NCI-H524 (cell line): ENCODE data around the gene HDC.

ENCODE experiments used
- DNase-seq, 2 experiments: peaks; one replicate each; lab custom pipeline; 2025; lab: John Stamatoyannopoulos, UW

Gene HDC

GRCh38 chr15:50252556-50252955, 13.0 kb downstream of the HDC start:
- no peak for DNase-seq

DNA sequence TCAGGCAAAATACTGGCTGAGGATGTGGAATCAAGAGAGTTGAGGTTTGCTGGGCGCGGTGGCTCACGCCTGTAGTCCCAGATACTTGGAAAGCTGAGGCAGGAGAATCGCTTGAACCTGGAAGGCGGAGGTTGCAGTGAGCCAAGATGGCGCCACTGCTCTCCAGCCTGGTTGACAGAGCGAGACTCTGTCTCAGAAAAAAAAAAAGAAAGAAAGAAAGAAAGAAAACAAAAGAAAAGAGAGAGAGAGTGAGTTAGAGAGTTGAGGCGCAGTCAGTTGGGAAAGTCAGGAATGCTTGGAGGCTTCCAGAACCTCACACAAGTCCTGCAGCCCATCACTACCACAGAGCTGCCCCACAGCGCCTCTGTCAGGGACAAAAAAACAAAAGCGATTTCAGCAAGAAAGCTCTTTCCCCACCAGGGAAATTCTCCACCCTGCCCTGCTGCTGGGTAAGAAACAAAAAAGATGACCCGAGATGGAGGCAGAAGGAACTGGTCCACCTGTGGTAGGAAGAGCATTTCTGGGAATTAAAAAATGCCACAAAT, 13.8 kb downstream of the HDC start:
- no peak for DNase-seq

DNA sequence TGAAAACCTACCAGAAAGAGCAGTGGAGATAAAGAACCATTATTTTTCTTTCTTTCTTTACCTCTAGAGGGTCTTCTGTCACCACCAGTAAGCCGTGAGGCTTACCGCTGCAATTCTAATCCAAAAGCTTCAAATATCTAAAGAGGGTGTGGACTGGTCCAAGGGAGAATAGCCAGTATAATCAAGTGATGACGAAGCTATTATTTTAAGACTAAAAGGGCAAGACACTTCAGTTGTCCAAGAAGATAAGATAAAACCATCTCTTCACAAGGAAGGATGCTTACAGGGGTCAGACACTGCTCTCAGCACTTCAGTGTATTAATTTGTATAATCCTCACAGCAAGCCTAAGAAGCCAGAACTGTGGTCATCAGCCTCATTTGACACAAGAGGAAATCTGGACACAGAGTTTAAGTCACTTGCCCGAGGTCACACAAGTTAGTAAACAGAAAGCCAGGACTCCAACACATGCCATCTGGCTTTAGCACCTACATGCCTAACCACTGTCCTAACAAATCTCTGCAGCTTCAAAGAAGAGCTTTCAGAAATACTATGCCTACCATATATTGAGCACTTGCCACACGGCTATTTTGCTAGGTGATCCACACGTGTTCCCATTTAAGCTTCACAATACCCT, 14.6 kb downstream of the HDC start:
- DNase-seq, result no peak

- no peak for DNase-seq
These were observed 15.8 kb downstream of the HDC start for GRCh38 chr15:50249704-50250103.

DNA sequence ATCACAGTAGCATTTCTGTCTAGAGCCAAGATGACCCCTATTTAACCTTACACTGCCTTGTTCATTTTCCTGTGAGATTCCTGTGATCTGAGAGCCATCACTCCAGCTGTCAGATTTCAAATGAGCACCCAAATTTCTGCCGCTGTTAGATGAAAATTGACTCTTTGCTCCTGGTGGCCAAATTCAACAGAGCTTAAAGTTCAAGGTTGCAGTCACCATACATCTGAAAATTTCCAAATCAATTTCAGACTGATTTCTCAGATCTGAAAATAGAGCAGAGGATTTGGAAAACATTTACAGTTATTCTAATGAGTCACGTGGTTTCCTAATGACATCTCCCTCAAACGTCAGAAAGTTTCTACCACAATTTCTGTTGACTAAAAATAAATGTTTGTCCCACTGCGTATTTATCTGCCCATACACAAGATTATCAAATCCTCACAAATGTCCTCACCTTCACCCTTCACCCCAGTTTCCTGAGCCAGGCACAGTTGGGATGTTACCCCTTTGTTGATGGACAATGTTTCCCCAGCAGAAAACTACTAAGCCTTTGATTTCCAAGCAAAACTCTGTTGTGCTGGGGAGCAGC, 16.4 kb downstream of the HDC start:
- no peak for DNase-seq

- DNase-seq, result no peak
These were observed 17.5 kb downstream of the HDC start for GRCh38 chr15:50247819-50248655.

- DNase-seq, result no peak
These were observed 18.9 kb downstream of the HDC start for GRCh38 chr15:50246631-50247030.

DNA sequence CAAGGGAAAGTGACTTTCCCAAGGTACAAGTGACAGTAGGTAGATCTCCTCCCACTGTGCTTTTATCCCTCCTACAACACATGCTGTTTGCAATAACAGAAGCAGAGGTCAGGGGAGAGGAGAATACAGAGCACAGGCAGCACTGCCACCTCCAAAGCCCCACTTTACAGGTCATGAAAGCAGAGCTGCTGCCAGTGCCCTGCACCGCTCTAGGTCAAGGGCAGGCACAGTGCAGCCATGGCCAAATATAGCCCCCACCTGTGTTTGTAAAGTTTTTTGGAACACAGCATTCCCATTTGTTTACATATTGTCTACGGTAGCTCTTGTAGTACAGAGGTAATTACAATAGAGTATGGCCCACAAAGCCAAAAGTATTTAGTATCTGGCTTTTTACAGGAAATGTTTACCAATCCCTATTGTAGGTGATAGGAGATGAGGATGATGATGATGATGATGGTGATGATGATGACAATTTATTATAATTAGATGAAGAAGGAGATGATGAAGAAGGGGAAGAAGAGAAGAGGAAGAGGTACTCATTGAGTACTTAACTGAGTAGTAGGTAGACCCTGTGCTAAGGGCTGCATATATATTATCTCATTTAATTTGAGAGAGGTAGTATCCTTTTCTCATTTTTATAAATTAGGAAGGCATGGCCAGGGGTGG, 20.4 kb downstream of the HDC start:
- no peak for DNase-seq

- DNase-seq, result no peak
These were observed 21.4 kb downstream of the HDC start for GRCh38 chr15:50244153-50244552.

- DNase-seq, result no peak
These were observed 23.7 kb downstream of the HDC start for GRCh38 chr15:50241684-50242450.

- no peak for DNase-seq
These were observed 27.3 kb downstream of the HDC start for GRCh38 chr15:50238255-50238654.

DNA sequence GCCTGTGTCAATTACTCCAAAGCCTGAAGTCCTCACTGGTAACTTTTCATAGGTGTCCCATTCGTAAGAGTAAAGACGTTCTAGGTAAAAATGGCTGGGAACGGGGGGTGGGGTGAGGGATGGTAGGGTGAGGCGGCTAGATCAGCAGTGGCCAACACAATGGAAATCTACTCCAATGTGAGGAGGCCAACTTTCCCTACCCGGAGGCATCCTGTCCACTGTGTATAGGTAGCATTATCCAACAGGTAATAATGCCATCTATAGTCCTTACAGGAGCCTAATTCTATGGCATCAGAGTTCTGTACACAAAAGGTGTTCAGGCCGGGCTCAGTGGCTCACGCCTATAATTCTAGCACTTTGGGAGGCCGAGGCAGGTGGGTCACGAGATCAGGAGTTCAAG, 29.1 kb downstream of the HDC start:
- DNase-seq, result no peak

- DNase-seq, result no peak
These were observed 29.7 kb downstream of the HDC start for GRCh38 chr15:50235794-50236193.

GRCh38 chr15:50234764-50235163, 30.8 kb downstream of the HDC start:
- peak in 1 of 2 experiments; percentile 11 for DNase-seq

DNA sequence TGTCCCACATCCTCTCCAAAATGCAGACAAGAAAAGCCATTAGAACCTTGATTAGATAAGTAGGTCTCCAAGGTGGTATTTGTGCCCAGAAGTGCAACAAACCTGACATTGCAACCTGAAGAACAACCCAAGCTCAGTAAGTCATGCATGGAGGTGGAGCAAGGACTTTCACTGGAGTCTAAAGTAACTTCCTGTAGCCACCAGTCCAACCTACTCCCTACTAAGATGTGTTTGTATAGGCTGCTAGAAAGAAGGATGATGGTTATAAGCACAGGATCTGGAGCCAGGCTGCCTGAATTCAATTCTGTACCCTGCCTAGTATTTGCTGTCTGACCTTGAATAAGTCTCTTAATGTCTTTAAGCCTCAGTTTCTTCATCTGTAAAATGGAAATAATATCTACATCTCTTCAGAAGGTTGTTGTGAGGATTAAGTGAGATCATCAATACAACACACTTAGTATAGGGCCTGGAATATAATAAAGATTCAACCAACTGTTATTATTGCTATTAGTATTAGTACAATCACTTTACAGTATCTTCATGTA, 32.3 kb downstream of the HDC start:
- no peak for DNase-seq

- no peak for DNase-seq
These were observed 32.7 kb downstream of the HDC start for GRCh38 chr15:50232791-50233190.

DNA sequence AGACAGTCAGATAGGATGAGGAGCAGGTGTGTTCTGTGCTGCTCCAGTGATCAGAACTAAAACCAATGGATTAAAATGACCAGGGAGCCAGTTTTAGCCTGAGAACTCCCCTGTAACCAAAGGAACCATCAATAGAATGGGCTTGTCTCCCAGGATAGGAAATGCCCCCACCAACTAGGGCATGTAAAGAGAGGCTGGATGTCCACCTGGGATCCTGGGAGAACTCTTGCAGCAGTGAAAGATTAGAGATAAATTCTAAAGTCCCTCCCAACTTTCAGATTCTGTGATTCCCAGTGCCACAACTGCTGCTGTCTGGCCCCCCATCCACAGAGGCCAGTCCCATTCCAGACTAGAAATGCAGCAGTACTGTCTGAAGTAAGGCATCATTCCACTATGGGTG, 33.8 kb downstream of the HDC start:
- no peak for DNase-seq

DNA sequence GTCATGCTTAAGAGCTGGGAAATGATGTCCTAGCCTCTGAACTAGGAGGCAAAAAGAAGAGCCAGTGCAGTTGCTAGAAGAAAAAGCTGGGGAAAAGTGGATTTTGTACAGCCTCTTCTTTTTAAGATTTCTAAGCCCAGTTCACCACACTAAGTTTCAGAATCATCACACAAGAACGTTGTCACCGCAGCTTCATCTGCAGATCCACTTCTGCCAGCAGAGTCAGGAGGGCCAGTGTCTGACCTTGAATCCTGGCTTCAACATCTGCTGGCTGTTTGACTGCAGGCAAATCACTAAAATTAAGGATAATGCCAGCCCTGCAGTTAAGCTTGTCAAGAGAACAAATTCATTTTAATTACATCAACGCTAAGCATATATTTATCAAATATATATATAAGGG, 36.2 kb downstream of the HDC start:
- DNase-seq, result no peak

DNA sequence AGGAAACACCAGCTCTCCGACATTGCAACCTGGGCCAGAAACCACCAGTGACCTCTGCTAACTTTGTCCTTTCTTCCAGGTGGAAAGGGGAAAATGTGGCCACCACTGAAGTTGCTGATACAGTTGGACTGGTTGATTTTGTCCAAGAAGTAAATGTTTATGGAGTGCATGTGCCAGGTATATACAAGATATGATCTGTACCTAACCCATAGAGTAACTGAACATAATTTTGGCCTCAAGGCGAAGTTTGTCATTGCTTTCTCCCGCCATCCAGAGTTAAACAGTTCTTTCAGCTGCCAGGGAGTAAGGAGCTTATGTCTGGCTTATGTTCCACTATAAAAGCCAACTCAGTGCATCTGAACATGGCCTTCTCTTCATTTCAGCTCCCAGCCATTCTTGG, 36.7 kb downstream of the HDC start:
- no peak for DNase-seq

DNA sequence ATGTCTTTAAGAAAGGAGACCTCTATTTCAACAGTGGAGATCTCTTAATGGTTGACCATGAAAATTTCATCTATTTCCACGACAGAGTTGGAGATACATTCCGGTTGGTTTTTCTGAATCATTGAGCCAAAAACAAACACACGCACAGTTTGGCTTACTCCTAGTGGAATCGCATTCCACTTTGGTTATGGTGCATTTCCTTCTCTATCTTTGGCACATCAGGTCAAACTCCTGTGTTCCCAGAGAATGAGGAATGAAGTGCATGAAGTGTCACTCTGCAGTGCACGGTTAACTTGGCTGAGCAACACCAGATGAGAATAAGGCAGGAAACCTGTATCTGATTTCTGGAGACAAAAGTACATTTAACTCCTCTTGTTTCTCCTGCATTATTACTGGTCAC, 38.5 kb downstream of the HDC start:
- DNase-seq, result no peak

GRCh38 chr15:50225938-50226337, 39.6 kb downstream of the HDC start:
- no peak for DNase-seq
